NCI-H69 (cell line): Measurements from ENCODE around the gene BASP1.
"Not testable (repeated sequence)": the region's sequence is repeated elsewhere in the genome, so short reads cannot be mapped to it uniquely, and the experiment has no call there.

Experiments
- DNase-seq: peaks from one replicate; lab custom pipeline; 2025; lab: John Stamatoyannopoulos, UW

Gene BASP1

DNA sequence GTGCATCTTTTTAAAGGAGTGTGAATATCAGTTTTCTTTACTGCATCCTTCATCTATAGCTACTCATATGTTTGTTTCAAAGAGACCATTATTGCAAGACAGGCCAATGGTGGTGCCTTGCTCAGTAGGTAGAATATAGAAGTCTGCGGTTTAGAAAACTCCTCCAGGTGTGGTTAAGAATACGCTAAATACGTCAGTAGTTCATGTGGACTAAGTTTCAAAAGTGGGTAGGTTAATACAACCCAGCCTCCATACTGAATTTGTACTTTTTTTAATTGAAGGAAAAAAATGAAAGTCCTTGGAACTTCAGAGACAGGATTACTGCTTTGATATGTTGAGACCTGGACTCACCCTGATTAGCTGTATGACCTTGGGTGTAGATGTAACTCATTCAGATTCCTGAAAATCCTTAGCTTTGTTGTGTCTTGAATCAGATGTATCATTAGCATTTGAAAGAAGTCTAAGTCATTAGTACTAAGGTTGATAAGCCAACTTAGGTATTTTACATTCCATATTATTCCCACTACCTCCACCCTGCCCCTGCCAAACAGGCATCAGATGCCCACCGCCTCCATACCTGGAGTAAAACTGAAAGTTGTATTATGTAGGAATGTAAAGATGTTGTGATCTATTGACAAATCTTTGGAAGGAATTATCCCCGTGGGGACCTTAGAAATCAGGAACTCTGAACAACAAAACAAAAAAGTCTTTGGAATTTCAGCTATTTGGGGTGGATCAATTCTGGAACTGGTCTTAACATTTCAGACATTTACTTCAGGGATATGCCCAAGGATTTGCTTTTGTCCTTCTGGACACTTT is 6.1 kb downstream of the BASP1 start:
- DNase-seq = no peak

DNA sequence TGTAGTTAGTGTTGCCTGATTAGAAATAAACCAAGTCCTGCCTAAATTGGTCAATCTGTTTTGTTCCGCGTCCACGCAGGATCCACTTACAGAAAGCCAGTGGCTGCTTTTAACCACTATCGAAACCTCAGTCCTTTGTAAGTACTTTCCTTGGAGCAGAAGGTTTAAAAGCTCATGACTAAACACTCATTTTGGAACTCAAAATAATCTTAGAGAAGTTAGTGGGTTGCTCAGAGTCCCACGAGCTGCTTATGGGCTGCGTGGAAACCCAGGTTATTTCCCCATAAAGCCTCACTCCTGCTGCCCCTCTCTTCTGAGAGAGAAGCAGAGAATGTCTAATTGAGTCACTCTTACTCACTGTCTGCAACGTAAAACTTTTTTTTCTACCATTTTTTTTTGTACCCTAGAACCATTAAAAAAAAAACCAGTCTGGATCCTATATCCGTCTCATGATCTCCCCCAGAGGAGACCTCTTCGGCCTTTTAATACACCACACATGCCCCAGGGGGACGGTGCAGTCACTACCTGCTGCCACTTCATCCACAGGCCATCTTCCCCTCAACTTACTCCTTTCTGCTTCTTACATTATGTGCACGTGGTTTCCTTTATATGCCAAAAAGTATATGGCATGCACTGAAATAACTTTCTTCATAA is 7.6 kb downstream of the BASP1 start:
- DNase-seq = no peak

DNA sequence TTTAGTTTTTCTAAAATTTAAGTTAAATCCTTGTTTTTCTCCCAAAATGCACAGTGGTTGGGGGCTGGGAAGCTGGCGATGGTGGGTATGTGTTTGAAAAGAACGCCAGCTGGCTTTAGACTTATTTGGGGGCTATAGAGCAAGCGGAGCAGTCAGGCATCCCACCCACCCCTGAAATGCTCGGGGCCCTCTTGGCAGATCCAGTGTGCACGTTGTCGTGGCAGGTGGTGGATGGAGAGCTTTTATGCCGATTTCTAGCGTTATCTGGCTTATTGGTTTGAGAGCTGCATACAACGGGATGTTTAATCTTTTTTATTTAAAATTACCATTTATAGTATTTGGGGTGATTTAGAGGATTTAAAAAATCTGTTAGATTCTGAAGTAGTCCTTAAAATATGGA is 8.1 kb downstream of the BASP1 start:
- DNase-seq = no peak

DNA sequence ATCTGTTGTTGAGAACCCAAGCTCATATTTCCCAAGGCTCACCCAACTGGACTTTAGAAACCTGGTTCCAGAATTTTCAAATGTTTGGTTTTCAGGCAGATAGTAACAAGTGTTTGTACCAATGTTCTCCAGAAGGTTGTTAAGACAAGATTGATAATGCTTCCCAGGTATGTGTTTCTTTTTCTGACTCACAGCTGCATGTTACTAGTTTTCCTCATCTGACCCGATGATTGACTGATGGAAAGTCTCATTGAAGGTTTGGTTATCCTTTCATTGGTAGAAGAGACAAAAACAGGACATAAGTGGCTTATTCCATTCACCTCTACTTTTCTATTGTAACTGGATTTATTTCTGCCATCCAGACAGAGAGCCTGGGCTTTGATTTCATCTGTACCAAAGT is 10.4 kb downstream of the BASP1 start:
- DNase-seq = no peak

DNA sequence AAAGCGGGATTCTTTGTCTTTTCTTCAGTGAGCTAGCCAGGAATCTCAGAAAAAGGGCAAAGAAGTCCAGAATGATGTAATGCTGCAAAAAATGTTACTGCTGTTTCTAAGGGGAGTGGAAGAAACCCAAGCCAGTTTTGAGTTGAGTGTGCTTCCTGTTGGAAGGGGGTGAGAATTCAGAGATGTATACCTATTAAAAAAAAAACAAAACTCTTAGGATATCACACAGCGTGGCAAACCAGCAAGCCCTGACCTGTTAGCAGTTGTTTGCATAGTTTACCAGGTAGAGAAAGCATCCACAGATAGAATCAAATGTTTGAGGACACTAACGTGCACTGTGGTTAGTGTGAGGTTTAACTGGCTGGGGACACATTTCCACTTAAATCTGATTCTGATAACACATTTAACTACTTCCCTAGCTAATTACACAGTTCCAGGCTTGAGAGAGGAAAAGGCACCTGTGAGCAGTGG is 11.4 kb downstream of the BASP1 start:
- no peak for DNase-seq

DNA sequence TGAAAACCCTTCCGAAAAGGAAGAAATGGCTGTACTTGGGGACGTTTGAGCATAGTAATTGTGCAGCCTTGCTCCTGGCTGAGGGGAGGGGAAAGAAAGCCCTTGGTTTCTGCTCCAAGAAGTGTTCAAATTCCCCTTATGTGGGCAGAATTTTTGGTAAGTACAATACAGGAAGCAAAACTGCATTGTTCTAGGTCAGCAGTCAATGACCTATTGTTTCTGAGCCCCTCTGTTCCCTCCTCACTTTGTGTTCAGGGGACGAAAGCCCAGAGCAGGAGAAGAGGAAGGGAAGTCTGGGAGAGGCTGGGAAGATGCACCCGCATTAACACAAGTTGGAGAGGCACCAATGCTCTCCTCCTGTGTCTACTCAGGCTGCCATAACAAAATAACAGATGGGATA is 11.9 kb downstream of the BASP1 start:
- DNase-seq = no peak

DNA sequence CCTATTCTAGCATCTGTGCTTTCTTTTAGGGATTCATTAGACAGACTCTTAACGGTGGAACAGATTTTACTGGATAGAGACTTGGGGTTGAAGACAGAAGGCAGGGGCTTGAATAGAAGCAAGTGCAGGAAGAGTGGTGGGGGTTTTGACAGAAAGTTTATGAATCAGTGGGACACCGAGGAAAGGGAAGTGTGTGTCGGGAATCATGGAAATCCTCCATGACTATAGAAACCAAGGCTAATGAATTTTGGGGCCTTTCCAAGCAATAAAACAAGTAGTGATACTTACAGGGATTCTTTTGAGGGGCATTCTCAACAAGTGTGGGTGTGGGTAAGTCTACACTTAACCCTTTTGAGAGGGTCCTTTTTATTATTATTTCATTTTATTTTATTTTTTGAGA is 12.8 kb downstream of the BASP1 start:
- no peak for DNase-seq

DNA sequence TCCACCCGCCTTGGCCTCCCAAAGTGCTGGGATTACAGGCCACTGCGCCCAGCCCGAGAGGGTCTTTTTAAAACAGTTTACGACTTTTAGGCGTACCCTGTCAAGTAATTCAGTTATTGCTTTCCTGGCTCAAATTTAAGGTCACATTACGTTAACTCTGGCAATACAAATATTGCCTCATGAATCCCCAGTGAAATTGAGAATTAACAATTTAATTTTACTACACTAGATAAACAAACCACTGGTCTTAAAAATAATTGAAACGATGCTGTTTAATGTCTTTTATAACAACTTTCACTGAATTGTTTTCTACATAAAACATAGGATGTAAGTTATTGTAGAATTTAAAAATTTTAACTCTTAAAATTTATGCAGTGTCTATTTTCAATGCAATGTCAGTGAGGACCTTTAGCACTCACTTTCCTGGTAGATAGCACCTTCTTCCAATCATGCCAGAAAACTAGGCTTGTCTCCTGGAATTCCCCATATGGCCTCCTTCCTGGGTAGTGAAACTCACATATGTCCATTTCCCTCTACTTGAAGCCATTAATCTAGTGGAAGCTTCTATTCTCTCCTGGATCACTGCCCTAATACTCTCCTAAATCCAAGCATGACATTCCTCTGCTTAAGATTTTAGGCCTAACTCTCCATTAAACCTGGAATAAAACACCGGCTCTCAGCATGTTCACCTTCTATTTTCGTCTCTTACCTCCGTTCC is 13.5 kb downstream of the BASP1 start:
- no peak for DNase-seq

DNA sequence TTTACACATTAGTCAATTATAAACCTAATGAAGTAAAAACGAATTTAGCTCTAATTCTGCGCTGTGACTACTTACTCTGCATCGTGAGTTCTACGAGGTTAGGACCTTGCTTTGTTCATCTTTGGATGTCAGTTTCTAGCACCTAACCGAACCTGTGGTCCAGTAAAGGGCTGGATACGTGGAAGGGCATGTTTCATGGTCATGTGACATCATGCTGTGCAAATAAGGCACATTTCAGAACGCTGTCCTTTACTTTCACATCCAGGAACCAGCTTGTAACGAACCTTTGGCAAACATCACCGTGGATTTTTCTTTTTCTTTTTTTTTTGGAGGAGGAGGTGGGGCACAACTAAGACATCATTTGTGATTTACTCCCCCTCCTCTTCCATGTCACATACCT is 15.0 kb downstream of the BASP1 start:
- no peak for DNase-seq

DNA sequence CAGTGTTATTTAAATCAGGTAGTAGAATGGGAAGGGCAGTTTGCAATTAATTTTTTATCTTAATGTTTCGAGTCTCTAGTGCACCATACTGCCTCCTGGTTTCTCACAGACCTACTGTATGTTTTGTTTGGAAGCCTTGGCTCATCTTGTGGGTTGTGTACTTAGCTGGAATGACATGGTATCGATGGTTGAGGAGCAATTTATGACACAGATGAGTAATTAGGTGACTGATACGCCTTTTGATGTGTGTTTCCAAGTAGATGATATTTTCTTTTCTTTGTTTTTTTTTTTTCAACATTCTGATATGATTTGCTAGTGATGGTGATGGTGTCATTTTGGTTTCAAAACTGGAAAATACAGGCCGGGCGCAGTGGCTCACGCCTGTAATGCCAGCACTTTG is 16.1 kb downstream of the BASP1 start:
- no peak for DNase-seq

DNA sequence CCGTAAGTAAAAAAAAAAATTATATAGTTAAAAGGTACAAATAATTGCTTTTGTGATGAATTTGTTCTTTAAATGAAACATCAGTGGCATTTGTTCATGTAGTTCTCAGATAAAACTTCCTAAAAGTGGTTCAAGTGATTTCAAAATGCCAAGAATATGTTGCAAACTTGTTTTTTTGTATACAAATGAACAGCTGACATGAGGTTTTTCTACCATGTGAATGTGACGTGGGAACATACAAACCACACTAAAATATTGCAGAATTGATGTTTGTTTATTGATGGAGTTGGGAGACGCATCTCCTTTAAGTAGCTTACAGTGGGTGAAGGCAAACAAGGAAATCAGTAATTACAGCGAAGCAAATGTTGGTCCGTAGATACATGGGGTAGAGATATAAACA is 16.9 kb downstream of the BASP1 start:
- DNase-seq = no peak

DNA sequence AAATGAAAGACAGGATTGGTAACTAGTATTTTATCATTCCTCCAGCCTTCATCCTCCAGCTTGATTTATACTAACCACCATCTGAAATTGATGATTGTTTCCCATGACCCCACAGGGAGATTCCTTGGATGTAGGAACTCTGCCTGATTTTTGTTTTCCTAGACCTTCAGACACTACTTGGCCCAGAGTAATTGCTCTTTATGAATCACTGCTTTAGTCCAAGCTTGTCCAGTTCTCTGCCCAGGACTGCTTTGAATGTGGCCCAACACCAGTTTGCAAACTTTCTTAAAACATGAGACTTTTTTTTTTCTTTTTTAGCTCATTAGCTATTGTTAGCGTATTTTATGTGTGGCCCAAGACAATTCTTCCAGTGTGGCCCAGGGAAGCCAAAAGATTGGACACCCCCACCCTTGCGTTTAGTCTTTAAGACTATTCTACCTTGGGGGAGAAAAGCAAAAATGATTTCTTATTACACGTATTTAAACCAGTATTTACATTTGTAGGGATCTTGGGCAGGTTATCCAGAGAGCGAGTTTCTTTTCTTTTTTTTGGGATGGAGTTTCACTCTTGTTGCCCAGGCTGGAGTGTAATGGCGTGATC is 18.4 kb downstream of the BASP1 start:
- no peak for DNase-seq

DNA sequence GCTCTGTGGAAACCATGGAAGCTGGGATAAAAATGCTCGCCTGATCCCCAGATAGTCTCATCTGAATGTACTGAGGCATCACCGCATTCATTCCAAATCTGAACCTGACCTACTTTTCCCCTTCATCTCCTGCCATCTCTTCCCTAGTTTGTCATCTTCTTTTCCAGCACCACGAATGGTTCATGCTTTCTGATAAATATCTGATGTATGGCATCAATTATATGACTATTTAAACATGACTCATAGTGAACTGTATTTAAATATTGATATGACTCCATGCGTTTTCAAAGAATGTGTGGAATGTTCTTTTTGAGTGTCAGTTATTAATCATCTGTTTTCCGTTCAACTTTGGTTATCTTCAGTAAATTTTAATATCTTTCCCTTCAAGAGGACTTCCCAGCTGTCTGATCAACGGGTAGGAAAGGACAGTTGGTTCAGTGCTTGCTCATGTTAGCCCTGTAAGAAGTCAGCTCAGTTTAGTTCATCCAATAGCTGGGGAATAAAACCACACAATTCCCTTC is 21.1 kb downstream of the BASP1 start:
- no peak for DNase-seq

DNA sequence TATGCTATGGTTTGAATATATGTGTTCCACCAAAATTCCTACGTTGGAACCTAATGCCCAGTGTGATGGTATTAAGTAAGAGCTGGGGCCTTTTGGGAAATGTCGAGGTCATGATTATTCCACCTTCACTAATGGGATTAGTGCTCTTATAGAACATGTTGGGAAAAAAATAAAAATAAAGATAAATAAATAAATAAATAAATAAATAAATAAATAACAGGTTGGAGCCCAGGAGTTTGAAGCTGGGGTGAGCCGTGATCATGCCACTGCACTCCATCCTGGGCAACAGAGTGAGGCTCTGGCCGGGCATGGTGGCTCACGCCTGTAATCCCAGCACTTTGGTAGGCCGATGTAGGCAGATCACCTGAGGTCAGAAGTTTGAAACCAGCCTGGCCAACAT is 22.5 kb downstream of the BASP1 start:
- no peak for DNase-seq

DNA sequence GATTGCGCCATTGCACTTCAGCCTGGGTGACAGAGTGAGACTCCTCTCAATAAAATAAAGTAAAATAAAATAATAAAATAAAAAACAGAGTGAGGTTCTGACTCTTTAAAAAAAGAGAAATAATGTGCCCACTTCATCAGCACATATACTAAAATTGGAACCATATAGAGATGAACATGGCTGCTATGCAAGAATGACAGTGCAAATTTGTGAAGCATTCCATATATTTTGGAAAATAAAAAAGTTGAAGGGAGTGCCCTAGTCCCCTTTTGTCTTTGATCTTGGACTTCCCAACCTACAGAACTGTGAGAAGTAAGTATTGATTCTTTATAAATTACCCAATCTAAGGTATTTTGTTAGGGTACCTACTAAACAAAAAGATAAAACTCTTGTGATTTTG is 23.1 kb downstream of the BASP1 start:
- no peak for DNase-seq

DNA sequence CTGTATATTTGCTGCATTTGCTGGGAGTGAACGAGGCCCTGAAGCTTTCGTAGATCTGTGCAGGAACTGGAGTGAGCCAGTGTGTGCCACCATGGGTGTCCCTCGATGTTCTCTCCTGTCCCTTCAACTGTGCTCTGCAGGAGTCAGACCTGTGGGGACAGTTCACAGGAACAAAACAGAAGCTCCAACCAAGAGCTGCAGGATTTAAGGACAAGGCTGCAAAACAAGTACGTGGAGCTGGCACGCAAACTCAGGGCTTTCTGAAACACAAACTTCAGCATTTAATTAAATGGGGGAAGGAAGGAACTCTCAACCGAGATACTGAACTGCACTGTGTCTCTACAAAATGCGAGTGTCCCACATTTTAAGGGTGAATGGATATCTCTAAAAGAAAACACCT is 24.2 kb downstream of the BASP1 start:
- peak; percentile 40 for DNase-seq

DNA sequence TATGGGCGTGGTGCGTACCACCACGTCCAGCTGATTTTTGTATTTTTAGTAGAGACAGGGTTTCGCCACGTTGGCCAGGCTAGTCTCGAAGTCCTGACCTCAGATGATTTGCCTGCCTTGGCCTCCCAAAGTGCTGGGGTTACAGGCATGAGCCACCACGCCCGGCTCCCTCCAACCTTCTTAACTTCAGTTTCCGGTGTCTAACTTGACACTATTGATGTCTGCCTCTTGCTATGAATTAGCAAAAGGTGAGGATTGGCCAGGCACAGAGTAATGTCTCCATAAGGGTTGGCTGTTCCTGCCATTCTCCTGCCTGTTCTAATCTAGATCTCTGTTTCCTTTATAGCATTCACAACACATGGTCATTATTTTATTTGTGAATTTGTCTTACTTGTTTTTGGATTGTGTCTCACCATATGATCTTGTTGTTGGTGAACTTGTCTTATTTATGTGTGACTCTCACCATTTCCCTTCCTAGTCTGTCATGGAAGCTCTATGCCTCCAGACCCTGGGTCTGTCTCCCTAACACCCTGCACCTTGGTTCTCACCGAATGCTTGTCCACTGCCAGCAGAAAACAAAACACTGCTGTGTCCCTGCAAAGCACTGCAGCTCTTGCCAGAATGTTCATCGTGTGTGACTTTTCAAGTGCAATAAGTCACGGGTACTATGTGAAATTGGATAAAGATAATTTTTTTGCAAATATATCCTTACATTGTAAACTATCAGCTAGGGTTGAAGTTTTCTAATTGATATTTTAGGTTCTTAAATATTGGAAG is 26.0 kb downstream of the BASP1 start:
- DNase-seq = no peak

DNA sequence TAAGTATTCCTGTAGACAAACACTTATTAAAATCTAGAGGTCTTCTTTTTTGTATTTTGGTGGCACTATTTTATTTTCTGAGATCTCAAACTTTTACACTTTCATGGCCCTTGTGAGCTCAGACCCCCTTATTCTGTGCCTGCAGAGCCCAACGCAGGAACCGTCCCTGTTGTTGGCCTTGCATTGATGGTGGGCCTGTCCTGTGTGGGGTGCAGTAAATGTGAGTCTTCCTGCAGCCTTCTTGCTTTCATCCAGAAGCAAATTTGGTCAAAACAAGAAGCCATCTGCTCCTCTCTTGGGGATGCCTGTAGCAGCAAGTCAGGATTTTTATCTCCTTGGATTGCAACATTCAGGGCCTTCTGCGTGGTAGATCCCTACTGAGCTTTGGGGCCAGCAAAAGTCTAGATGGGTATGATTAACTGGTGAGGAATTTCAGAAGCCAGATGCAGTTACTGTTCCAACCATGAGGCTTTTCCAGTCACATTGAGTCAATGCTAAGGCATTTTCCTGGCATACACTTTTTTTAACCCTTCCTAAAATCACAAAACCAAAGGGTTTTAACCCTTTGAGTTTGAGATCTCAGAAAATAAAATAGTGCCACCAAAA is 31.7 kb downstream of the BASP1 start:
- no peak for DNase-seq

DNA sequence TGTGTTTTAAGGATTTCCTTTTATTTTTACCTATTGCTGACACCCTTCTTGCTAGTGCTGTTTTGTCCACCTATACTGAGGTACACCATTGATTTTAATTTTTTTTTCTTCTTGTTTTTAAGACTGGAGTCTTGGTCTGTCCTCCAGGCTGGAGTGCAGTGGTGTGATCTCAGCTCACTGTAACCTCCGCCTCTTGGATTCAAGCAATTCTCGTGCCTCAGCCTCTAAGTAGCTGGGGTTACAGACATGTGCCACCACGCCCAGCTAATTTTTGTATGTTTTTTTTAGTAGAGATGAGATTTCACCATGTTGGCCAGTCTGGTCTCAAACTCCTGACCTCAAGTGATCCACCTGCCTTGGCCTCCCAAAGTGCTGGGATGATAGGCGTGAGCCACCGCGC is 32.4 kb downstream of the BASP1 start:
- DNase-seq = not testable (repeated sequence)

DNA sequence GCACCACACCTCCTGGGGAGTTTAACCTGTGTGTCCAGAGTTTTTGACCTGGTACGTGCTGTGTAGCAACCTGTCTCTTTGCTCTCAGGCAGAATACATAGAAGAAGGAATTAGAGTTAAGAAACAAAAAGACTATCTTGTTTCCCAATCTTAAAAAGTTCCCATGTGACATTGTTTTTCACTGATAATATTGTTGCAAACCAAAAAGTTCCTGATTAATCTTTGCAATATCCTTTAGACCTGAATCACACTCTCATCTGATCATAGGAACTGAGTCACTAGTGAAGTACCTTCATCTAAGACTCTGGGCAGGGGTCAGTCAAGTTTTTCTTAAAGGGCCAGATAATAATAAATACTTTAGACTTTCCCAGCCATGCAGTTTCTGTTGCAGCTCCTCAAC is 35.1 kb downstream of the BASP1 start:
- no peak for DNase-seq

DNA sequence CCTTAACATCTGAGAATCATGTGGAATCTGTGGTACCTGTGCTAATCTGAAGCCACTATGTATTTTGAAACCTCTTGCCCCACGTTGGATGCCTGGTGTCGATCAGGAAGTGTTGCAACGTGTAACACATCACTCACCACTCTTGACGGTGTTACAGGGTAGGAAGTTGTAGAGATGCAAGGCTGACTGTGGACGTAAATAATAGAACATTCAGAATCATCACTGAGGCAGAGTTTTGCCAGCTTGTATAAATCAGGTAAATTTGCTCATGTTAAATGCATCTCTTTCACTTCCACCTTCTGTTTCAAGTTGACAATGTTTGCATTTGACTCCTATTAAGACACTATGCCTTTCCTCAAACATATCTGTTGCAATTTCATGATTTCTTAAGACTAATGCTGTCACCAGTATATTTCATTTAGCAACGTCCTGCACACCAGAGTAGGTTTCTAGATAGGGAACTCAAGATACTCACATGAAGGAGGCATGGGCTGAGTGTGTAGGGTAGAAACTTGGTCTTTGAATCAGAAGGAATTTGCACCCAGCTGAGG is 38.1 kb downstream of the BASP1 start:
- no peak for DNase-seq
